Lower leg skin (tissue), 4 donors: ENCODE results near the gene VTCN1. TPM values are rescaled to one million over a fixed set of nuclear protein-coding genes. Genes with fewer than 3 reads are reported as not detected.

ENCODE experiments used
- DNase-seq, 2 donors: peaks; one replicate each; pipeline ENCODE4 v3.0.0-alpha.2; 2019; ENCODE audit warnings: low spot score in 2 of 2
- H3K4me3 ChIP-seq: fragments of 200-600 bp; sonication (generic); 2 replicates; pipeline ENCODE4 v1.5.1; 2017; ENCODE audit warnings: mild to moderate bottlenecking, low read depth; ENCODE audit not compliant: poor library complexity, severe bottlenecking
- CTCF ChIP-seq, 3 donors: fragments of 450-650 bp; IDR thresholded peaks; one replicate each; pipeline ENCODE4 v1.5.1; 2016; ENCODE audit warnings: antibody characterized with exemption in 3 of 3, mild to moderate bottlenecking in 3 of 3, moderate library complexity in 2 of 3
- POLR2A ChIP-seq, 2 donors: fragments of 450-650 bp; IDR thresholded peaks; one replicate each; pipeline ENCODE4 v1.6.1; 2016 to 2017; ENCODE audit warnings: antibody characterized with exemption in 2 of 2, mild to moderate bottlenecking in 1 of 2, moderate library complexity in 1 of 2
- WGBS, 2 donors: methylation state at CpG; one replicate each; pipeline ENCODE4 v1.1.5; 2018; 5-methylcytosine and 5-hydroxymethylcytosine counted together
- intact Hi-C: fragments of 100-400 bp; cut with DNase I; formaldehyde crosslinking; loops from one replicate; pipeline ENCODE4 v1.15.0; 2023; ENCODE audit warnings: low total_unique reads
- total RNA-seq, 4 donors: library from RNA; depleted of rRNA; stranded (reverse); fragments of >200 nt; gene quantifications; one replicate each; pipeline ENCODE4 v1.1.0, GENCODE V29; 2016

Gene VTCN1
- total RNA-seq, 4 donors from 2014 or later, result 0.38 to 5.7 (median 2.7) TPM

DNA sequence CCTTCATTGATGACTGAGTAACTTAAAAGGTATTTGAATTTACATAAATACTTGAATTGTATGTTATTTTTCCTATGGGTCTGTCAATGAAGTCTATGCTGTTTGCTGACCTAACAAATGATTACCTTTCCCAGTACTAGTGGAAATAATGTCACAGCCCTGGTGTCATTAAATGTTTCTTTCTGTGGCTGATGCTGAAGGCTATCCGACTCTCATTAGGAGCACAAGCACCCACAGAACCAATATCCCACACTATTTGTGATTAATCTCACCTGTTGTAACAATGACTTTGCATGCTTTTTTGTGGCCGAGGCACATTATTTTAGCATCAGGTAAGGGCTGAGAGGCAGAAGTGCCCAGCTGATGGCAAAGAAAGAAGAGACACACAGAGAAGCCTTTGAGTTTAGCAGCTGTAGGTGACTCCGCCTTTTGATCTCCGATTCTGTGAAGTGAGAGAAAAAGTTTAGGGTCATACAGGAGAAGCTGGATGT, 63.3 kb downstream of the VTCN1 start:
- DNase-seq, result no peak
- intact Hi-C loops, result no loop called here
- H3K4me3 ChIP-seq, result no peak overlapping the region
- 64 to 67% methylated on average over 4 of the region's 4 CpGs for WGBS, 2 donors
- no peak for TF ChIP-seq CTCF (IDR thresholded peaks at IDR 0.05)
- no peak for TF ChIP-seq POLR2A (IDR thresholded peaks at IDR 0.05)

GRCh38 chr1:117146575-117147340, 64.0 kb downstream of the VTCN1 start:
- no peak for DNase-seq
- intact Hi-C loops, result no loop called here
- no peak overlapping the region for H3K4me3 ChIP-seq
- no peak for TF ChIP-seq CTCF (IDR thresholded peaks at IDR 0.05)
- TF ChIP-seq POLR2A (IDR thresholded peaks at IDR 0.05), result no peak
- 66 to 71% methylated on average over 8 of the region's 8 CpGs for WGBS, 2 donors

- H3K4me3 ChIP-seq, result no peak overlapping the region
- WGBS, 2 donors, result 79 to 81% methylated on average over 2 of the region's 2 CpGs
- no peak for DNase-seq
- no peak for TF ChIP-seq POLR2A (IDR thresholded peaks at IDR 0.05)
- no peak for TF ChIP-seq CTCF (IDR thresholded peaks at IDR 0.05)
- intact Hi-C loops, result no loop called here
Measured at GRCh38 chr1:117146072-117146471, 64.7 kb downstream of the VTCN1 start.

GRCh38 chr1:117143871-117144270, 66.9 kb downstream of the VTCN1 start:
- TF ChIP-seq CTCF (IDR thresholded peaks at IDR 0.05) (no peak), POLR2A (IDR thresholded peaks at IDR 0.05) (no peak)
- 69 to 74% methylated on average over 3 of the region's 3 CpGs for WGBS, 2 donors
- no peak overlapping the region for H3K4me3 ChIP-seq
- DNase-seq, result no peak
- intact Hi-C loops, result no loop called here

DNA sequence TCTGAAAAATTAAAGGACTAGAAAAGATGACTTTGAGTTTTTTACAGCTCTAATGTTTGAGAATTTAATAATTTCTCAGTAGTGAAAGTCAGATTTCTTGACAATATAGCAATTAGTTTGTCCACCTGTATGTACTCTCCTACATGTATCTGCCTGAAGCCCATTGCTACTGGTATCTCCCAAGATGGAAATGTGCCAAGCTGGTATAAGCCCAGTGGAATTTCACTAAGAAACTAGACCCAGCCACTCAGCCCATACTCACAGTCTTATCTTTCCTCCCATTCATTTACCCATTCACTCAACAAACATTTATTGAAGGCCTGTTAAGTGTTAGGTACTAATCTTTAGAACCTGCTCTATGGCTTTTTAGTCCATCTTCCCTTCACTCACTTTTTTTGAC, 67.6 kb downstream of the VTCN1 start:
- no peak for TF ChIP-seq POLR2A (IDR thresholded peaks at IDR 0.05)
- TF ChIP-seq CTCF (IDR thresholded peaks at IDR 0.05), result no peak
- no peak for DNase-seq
- H3K4me3 ChIP-seq, result no peak overlapping the region
- intact Hi-C loops, result no loop called here

DNA sequence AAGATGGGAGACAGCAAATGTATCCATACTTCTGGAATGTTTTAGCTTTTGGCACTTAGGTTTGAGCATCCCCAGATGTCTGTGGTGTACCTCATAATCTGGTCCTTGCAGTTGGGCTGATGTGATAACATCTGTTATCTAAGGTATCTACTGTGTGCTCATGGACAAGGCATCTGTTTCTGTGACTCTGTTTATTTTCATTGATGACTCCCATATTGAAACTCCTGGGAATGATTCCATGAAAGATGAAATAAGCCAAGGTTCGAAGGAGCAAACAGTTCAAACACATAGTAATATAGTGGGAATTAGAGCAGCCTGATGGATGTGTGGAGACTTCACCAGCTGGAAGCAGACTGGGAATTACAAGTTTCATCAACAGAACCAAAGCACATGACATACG, 68.5 kb downstream of the VTCN1 start:
- TF ChIP-seq POLR2A (IDR thresholded peaks at IDR 0.05) (no peak), CTCF (IDR thresholded peaks at IDR 0.05) (no peak)
- 77 to 86% methylated on average over 2 of the region's 2 CpGs for WGBS, 2 donors
- intact Hi-C loops, result no loop called here
- H3K4me3 ChIP-seq, result no peak overlapping the region
- no peak for DNase-seq
